Tibial nerve (tissue), 4 donors: ENCODE results near the gene UPP1. TPM values are rescaled to one million over a fixed set of nuclear protein-coding genes. Genes with fewer than 3 reads are reported as not detected.
"Not testable (repeated sequence)": the region's sequence is repeated elsewhere in the genome, so short reads cannot be mapped to it uniquely, and the experiment has no call there.

Experiments
- DNase-seq, 2 donors: peaks; one replicate each; pipeline ENCODE4 v3.0.0-alpha.2; 2019; ENCODE audit warnings: low spot score in 2 of 2
- H3K27ac ChIP-seq, 4 donors: fragments of 200-600 bp; sonication (generic) in 3 of 4; one replicate each; pipeline ENCODE4 v1.5.1; 2017 to 2019; ENCODE audit warnings: mild to moderate bottlenecking in 1 of 4
- H3K27me3 ChIP-seq, 2 donors: fragments of 200-600 bp; sonication (generic) in 1 of 2; one replicate each; pipeline versions ENCODE4 v1.5.1 to v1.6.0; 2017 to 2019
- H3K36me3 ChIP-seq, 3 donors: fragments of 200-600 bp; sonication (generic); one replicate each; pipeline ENCODE4 v1.5.1; 2018 to 2019
- H3K4me1 ChIP-seq, 4 donors: fragments of 200-600 bp; sonication (generic) in 3 of 4; one replicate each; pipeline ENCODE4 v1.5.1; 2017 to 2019
- H3K4me3 ChIP-seq, 4 donors: fragments of 200-600 bp; sonication (generic) in 3 of 4; one replicate each; pipeline ENCODE4 v1.5.1; 2017 to 2019; ENCODE audit warnings: mild to moderate bottlenecking in 1 of 4, moderate library complexity in 1 of 4
- H3K9me3 ChIP-seq, 4 donors: fragments of 200-600 bp; sonication (generic) in 3 of 4; one replicate each; pipeline ENCODE4 v1.5.1; 2017 to 2019
- CTCF ChIP-seq, 5 experiments: fragments of 200-600 bp in 3 of 5; fragments of 450-650 bp in 2 of 5; sonication (generic) in 3 of 5; IDR thresholded peaks; one replicate each; pipeline ENCODE4 v1.5.1; 2016 to 2019; ENCODE audit warnings: antibody characterized with exemption in 5 of 5, mild to moderate bottlenecking in 3 of 5, moderate library complexity in 2 of 5
- EP300 ChIP-seq, 2 donors: sonication (generic); formaldehyde crosslinking; IDR thresholded peaks; one replicate each; pipeline ENCODE4 v1.6.1; 2017; ENCODE audit warnings: antibody characterized with exemption in 2 of 2, mild to moderate bottlenecking in 1 of 2
- POLR2A ChIP-seq, 2 donors: fragments of 450-650 bp; IDR thresholded peaks; one replicate each; pipeline ENCODE4 v1.6.1; 2017; ENCODE audit warnings: antibody characterized with exemption in 2 of 2, mild to moderate bottlenecking in 2 of 2, moderate library complexity in 2 of 2
- WGBS, 2 donors: methylation state at CpG; one replicate each; pipeline ENCODE4 v1.1.5; 2018; 5-methylcytosine and 5-hydroxymethylcytosine counted together
- total RNA-seq, 4 donors: library from RNA; depleted of rRNA; stranded (reverse); fragments of >200 nt; gene quantifications; one replicate each; pipeline ENCODE4 v1.1.0, GENCODE V29; 2016

Gene UPP1
- total RNA-seq, 4 donors from 2014 or later, result 14.2 to 36.9 (median 19.0) TPM

DNA sequence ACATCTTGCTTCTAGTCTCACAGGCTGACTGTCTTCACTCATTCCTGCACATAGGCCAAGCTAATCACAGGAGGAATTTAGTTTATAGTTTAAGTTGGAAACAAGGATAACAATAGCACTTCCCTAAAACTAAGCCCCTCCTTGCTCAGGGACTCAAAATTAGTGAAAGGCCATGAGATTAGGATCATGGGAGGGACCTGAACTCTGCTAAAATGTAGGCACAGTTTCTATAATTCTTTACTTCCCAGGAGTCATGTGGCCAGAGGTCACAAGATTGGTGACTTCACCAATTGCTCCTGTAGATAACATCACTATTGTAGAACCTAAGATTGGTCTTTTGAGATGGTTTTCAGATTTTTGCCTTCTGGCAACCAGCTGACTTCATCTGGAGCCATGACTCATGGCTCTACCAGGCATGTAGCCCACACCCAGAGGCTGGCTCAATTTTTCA, 14.8 kb upstream of the UPP1 start:
- DNase-seq, result no peak
- Histone ChIP-seq H3K9me3 (peaks cover 0 to 3% (median 0%) of the 10 kb centered on the region in 4 donors), H3K27ac (no peak overlapping the region), H3K4me3 (no peak overlapping the region), H3K4me1 (no peaks in the 10 kb centered on the region), H3K36me3 (no peaks in the 10 kb centered on the region), H3K27me3 (no peaks in the 10 kb centered on the region)
- TF ChIP-seq POLR2A (IDR thresholded peaks at IDR 0.05) (no peak), CTCF (IDR thresholded peaks at IDR 0.05) (no peak), EP300 (IDR thresholded peaks at IDR 0.05) (no peak)

DNA sequence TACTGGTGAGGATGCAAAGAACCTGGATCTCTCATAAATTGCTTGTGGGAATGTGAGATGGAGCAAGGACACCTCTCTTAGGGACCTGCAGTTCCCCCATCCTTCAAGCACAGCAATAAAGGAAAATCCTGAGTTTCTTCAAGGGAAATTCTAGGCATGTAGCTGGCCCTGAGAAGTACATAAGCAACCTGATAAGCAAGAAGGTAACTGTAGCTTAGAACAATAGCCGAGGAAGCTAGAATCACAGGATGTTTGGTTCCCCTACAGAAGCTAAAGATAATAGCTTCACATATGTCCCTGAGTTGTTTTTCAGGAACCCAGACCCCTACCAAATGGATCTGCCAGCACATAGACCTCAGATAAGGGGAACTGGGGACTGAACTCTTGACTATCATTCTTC, 11.6 kb upstream of the UPP1 start:
- no peaks in the 10 kb centered on the region for H3K27me3 ChIP-seq
- WGBS, 2 donors, result 88 to 92% methylated on average over 1 of the region's 1 CpG
- H3K4me3 ChIP-seq, result no peak overlapping the region
- TF ChIP-seq POLR2A (IDR thresholded peaks at IDR 0.05) (no peak), EP300 (IDR thresholded peaks at IDR 0.05) (no peak), CTCF (IDR thresholded peaks at IDR 0.05) (no peak)
- no peak overlapping the region for H3K27ac ChIP-seq
- no peak for DNase-seq
- H3K9me3 ChIP-seq, result no peaks in the 10 kb centered on the region
- H3K36me3 ChIP-seq, result no peaks in the 10 kb centered on the region
- H3K4me1 ChIP-seq, result no peaks in the 10 kb centered on the region

DNA sequence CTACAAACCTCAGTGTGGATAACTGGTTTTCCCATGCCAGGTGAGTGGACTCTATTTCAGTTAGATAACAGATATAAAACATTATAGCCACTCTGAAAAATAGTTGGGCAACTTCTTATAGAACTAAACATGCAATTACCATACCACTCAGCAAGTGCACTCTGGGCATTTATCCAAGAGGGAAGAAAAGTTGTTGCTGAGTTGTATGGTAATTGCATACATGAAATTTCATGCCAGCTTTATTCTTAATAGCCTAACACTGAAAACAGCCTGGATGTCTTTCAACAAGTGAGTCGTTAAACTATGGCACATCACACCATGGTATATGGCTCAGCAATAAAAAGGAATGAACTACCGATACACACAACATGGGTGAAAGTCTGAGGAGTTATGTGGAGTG, 10.6 kb upstream of the UPP1 start:
- Histone ChIP-seq H3K36me3 (no peaks in the 10 kb centered on the region), H3K9me3 (no peaks in the 10 kb centered on the region), H3K4me3 (no peak overlapping the region), H3K27me3 (no peaks in the 10 kb centered on the region), H3K4me1 (peaks cover 0 to 7% (median 3%) of the 10 kb centered on the region in 4 donors), H3K27ac (no peak overlapping the region)
- no peak for TF ChIP-seq POLR2A (IDR thresholded peaks at IDR 0.05)
- TF ChIP-seq EP300 (IDR thresholded peaks at IDR 0.05), result no peak
- no peak for TF ChIP-seq CTCF (IDR thresholded peaks at IDR 0.05)
- 50 to 60% methylated on average over 2 of the region's 2 CpGs for WGBS, 2 donors
- no peak for DNase-seq

DNA sequence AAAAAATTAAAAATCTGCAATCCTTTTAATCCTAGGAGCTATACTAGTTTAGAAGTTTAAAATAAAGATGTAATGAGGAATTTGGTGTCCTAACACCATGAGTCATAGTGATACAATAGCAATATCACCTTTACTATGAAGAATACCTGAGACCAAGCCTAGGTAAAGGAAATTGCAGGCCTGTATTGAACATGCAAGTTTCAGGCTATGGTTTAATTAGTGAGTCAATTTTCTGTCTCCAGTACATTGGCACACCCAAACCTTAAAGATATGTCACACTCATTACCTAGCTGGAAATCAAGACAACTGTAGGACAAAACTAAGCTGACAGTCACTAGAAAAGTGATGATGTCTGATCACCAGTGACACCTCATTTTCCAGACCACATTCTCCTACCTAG, 6.7 kb upstream of the UPP1 start:
- H3K4me1 ChIP-seq, result peaks cover 0 to 39% (median 21%) of the 10 kb centered on the region in 4 donors
- H3K4me3 ChIP-seq, H3K27me3 ChIP-seq, DNase-seq, H3K27ac ChIP-seq, H3K36me3 ChIP-seq, H3K9me3 ChIP-seq: not testable (repeated sequence)

DNA sequence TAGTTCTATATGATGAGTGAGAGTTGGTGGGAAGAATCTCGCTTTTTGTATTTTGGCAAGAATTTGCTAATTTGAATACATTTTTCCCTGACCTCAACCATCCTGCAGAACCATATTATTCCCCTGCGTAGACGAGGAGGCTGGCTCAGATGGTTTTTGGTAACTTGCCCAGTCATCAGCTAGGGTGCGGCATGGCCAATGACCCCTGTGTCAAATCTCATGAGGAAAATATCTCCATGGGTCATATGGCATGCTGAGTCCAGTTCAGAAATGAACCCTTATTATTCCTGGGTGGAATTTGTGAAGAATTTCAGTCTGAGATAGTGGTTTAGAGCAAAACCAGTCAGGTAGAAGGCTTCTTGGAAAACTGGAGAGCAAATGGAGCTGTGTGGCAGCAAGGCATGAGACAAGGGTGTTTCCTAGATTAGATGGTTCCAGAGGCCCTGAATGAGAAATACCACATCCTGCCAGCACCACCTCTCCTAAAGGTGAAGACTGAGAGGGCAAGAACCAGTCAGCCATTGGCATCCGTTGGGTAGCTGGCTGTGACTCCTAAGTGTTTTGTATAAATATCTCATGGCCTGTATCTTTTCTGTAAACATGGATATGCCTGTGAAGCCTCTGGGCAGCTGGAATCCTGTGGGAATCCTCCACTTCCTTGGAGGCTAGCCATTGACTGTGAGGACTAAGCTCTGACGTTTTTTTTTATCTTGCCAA, 5.8 kb upstream of the UPP1 start:
- TF ChIP-seq CTCF (IDR thresholded peaks at IDR 0.05), result no peak
- TF ChIP-seq EP300 (IDR thresholded peaks at IDR 0.05), result no peak
- no peak for TF ChIP-seq POLR2A (IDR thresholded peaks at IDR 0.05)
- no peaks in the 10 kb centered on the region for H3K9me3 ChIP-seq
- 41 to 43% methylated on average over 6 of the region's 6 CpGs for WGBS, 2 donors
- peaks cover 0 to 48% (median 28%) of the 10 kb centered on the region in 4 donors for H3K4me1 ChIP-seq
- no peak overlapping the region for H3K4me3 ChIP-seq
- H3K36me3 ChIP-seq, result no peaks in the 10 kb centered on the region
- H3K27me3 ChIP-seq, result no peaks in the 10 kb centered on the region
- DNase-seq, result no peak
- H3K27ac ChIP-seq, result peak overlapping the region in 1 of 4 donors; percentile 44
